K562 (cell line): Measurements from ENCODE around the gene FDPS. TPM values are rescaled to one million over a fixed set of nuclear protein-coding genes. Genes with fewer than 3 reads are reported as not detected.

Experiments used
- ATF1 ChIP-seq, 2 experiments: fragments of 450-650 bp in 1 of 2; IDR thresholded peaks; 2 replicates each; pipeline ENCODE4 v1.6.1; 2016; ENCODE audit warnings: missing compliant biosample characterization in 1 of 2, missing genetic modification characterization in 1 of 2
- CHD4 ChIP-seq: fragments of 200-600 bp; sonication (generic); IDR thresholded peaks from 3 replicates; pipeline ENCODE4 v1.6.1; 2012; ENCODE audit warnings: low read depth, mild to moderate bottlenecking, mixed read lengths, low read length, inconsistent platforms; ENCODE audit not compliant: insufficient read depth, insufficient replicate concordance, poor library complexity, severe bottlenecking
- CREB3 ChIP-seq: fragments of 450-650 bp; conservative IDR thresholded peaks from 2 replicates; pipeline ENCODE4 v1.6.1; 2016; ENCODE audit warnings: missing genetic modification characterization, low read depth, mild to moderate bottlenecking, missing compliant biosample characterization, moderate library complexity
- E2F6 ChIP-seq, 2 experiments: IDR thresholded peaks; 2 replicates each; pipeline ENCODE4 v1.6.1; 2011; ENCODE audit warnings: borderline replicate concordance in 1 of 2, control low read depth in 1 of 2, low read depth in 1 of 2, low read length in 1 of 2, mild to moderate bottlenecking in 1 of 2, mixed read lengths in 1 of 2, moderate library complexity in 1 of 2; ENCODE audit not compliant: insufficient read depth in 1 of 2, insufficient read length in 1 of 2, poor library complexity in 1 of 2, severe bottlenecking in 1 of 2; ENCODE audit errors: extremely low read depth in 1 of 2
- EP400 ChIP-seq: fragments of 450-650 bp; IDR thresholded peaks from 2 replicates; pipeline ENCODE4 v1.6.1; 2017; ENCODE audit warnings: antibody characterized with exemption, mild to moderate bottlenecking, moderate library complexity
- FOXA3 ChIP-seq, 2 experiments: fragments of 450-650 bp in 1 of 2; sonication (generic) in 1 of 2; formaldehyde crosslinking; IDR thresholded peaks in 1 of 2; conservative IDR thresholded peaks in 1 of 2; 2 replicates each; pipeline versions ENCODE4 v1.4.0 to v1.8.0; 2020 to 2022; ENCODE audit warnings: mild to moderate bottlenecking in 2 of 2, missing genetic modification reagents in 1 of 2
- GMEB1 ChIP-seq: fragments of 250-450 bp; sonication (Bioruptor Pico); IDR thresholded peaks from 2 replicates; pipeline ENCODE4 v1.4.0; 2020; ENCODE audit warnings: mild to moderate bottlenecking
- HDAC8 ChIP-seq: fragments of 450-650 bp; IDR thresholded peaks from 2 replicates; pipeline ENCODE4 v1.6.1; 2016; ENCODE audit warnings: mild to moderate bottlenecking, missing genetic modification characterization, moderate library complexity, missing compliant biosample characterization
- HMGN3 ChIP-seq: IDR thresholded peaks from 2 replicates; pipeline ENCODE4 v1.6.1; 2011; ENCODE audit warnings: borderline replicate concordance, low read depth, mild to moderate bottlenecking, mixed read lengths, low read length; ENCODE audit not compliant: insufficient read length; ENCODE audit errors: extremely low read depth
- HNRNPK ChIP-seq: fragments of 200-400 bp; formaldehyde crosslinking; IDR thresholded peaks from one replicate; pipeline ENCODE4 v1.6.1; 2018; ENCODE audit warnings: mild to moderate bottlenecking, low read depth, low read length; ENCODE audit not compliant: poor library complexity, severe bottlenecking
- HSF4 ChIP-seq: fragments of 250-450 bp; sonication (Bioruptor Pico); IDR thresholded peaks from 2 replicates; pipeline ENCODE4 v2.1.2; 2022; ENCODE audit warnings: mild to moderate bottlenecking, moderate library complexity, borderline replicate concordance
- ID3 ChIP-seq, 2 experiments: fragments of 250-450 bp in 1 of 2; fragments of 450-650 bp in 1 of 2; sonication (Bioruptor Pico) in 1 of 2; IDR thresholded peaks; 2 replicates each; pipeline versions ENCODE4 v1.6.1 to v1.8.0; 2016 to 2021; ENCODE audit warnings: mild to moderate bottlenecking in 2 of 2, moderate library complexity in 2 of 2, missing compliant biosample characterization in 1 of 2, missing genetic modification characterization in 1 of 2
- MEIS2 ChIP-seq: fragments of 450-650 bp; IDR thresholded peaks from 2 replicates; pipeline ENCODE4 v1.6.1; 2014; ENCODE audit warnings: mild to moderate bottlenecking; ENCODE audit not compliant: partially characterized antibody
- MXD1 ChIP-seq: fragments of 250-450 bp; sonication (Bioruptor Pico); IDR thresholded peaks from 2 replicates; pipeline ENCODE4 v1.8.0; 2021; ENCODE audit warnings: borderline replicate concordance, mild to moderate bottlenecking, moderate library complexity; ENCODE audit not compliant: poor library complexity, severe bottlenecking
- NUFIP1 ChIP-seq: fragments of 450-650 bp; IDR thresholded peaks from 2 replicates; pipeline ENCODE4 v1.6.1; 2018; ENCODE audit not compliant: partially characterized antibody
- PHB ChIP-seq: fragments of 250-450 bp; sonication (Bioruptor Pico); IDR thresholded peaks from 2 replicates; pipeline ENCODE4 v1.5.0; 2021
- POLR2AphosphoS5 ChIP-seq: IDR thresholded peaks from 2 replicates; pipeline ENCODE4 v1.6.1; 2011; ENCODE audit warnings: mild to moderate bottlenecking, low read depth, low read length, moderate library complexity; ENCODE audit not compliant: control insufficient read depth, insufficient read depth
- RFX5 ChIP-seq: IDR thresholded peaks from 2 replicates; pipeline ENCODE4 v1.6.1; 2011; ENCODE audit warnings: low read depth, mild to moderate bottlenecking, improper control_type of control experiment, low read length
- ZEB2 ChIP-seq: fragments of 450-650 bp; IDR thresholded peaks from 2 replicates; pipeline ENCODE4 v1.6.1; 2016
- ZNF696 ChIP-seq: fragments of 250-450 bp; sonication (Bioruptor Pico); conservative IDR thresholded peaks from 2 replicates; pipeline ENCODE4 v1.4.0; 2020; ENCODE audit warnings: mild to moderate bottlenecking, moderate library complexity
- polyA plus RNA-seq, 8 experiments: library from polyadenylated mRNA; depleted of rRNA in 4 of 8; stranded (reverse) in 5 of 8; unstranded in 3 of 8; fragments of >200 nt; fragmentation: Nextera tagmentation in 2 of 8; fragmentation: Illumina TruSeq in 1 of 8; extraction: Ambion mirVana in 2 of 8; extraction: Trizol in 1 of 8; gene quantifications; 2 replicates each; pipeline versions ENCODE4 v1.2.1 to v1.2.3, GENCODE V29; 2011 to 2014; ENCODE audit warnings: inconsistent platforms in 1 of 8, missing spikeins in 1 of 8
- total RNA-seq, 7 experiments: library from RNA; depleted of rRNA in 6 of 7; stranded (reverse); fragments of >200 nt in 6 of 7; fragmentation: Illumina TruSeq in 2 of 7; extraction: Trizol in 2 of 7; gene quantifications; 2 replicates each; pipeline versions ENCODE4 v1.2.1 to v1.2.3, GENCODE V29; 2011 to 2021; ENCODE audit warnings: low replicate concordance in 1 of 7

Gene FDPS
- total and polyA plus RNA-seq, 9 of the 15 experiments (the other 6 are each of a cell fraction or from before 2014, with no cell fraction given) = 247 to 884 (median 360) TPM

- TF ChIP-seq GMEB1 = peak; percentile 51; the same call in 1 of the 2 replicates
- peak; percentile 41 for TF ChIP-seq MEIS2
- peak; percentile 8 for TF ChIP-seq MXD1 (CRISPR knock-in tag)
- TF ChIP-seq ZEB2 = no peak
- TF ChIP-seq EP400 = peak; percentile 90
- TF ChIP-seq FOXA3 (CRISPR knock-in tag; conservative IDR thresholded peaks at IDR 0.05 in 1 of 2, IDR thresholded peaks at IDR 0.05 in 1 of 2) = peak; percentile 55 to 56
- no peak for TF ChIP-seq CHD4
- peak; percentile 76; the same call in 1 of the 2 replicates for TF ChIP-seq PHB
- TF ChIP-seq E2F6 (IDR thresholded peaks at IDR 0.05; ENCODE audit: borderline replicate concordance in 1 of 2, extremely low read depth in 1 of 2, insufficient read depth in 1 of 2, insufficient read length in 1 of 2, low read depth in 1 of 2, low read length in 1 of 2, poor library complexity in 1 of 2, severe bottlenecking in 1 of 2) = peak in 1 of 2 experiments; percentile 18
- TF ChIP-seq NUFIP1 = no peak
- TF ChIP-seq ID3 (CRISPR knock-in tag; IDR thresholded peaks at IDR 0.05) = no peak
- TF ChIP-seq ID3 (tag; IDR thresholded peaks at IDR 0.05) = peak; percentile 66; the same call in 1 of the 2 replicates
- TF ChIP-seq POLR2AphosphoS5 = 0 out of 2 replicates have a peak, but pooled peaks have one; percentile 51
- no peak for TF ChIP-seq HNRNPK
- no peak for TF ChIP-seq HSF4 (CRISPR knock-in tag)
- TF ChIP-seq CREB3 (tag) = no peak
- peak; percentile 85 for TF ChIP-seq HMGN3
- TF ChIP-seq RFX5 = no peak
- TF ChIP-seq ZNF696 (CRISPR knock-in tag) = no peak; the same call in 1 of the 2 replicates
- TF ChIP-seq ATF1 (CRISPR knock-in tag; IDR thresholded peaks at IDR 0.05) = no peak
- peak; percentile 75 for TF ChIP-seq ATF1 (tag; IDR thresholded peaks at IDR 0.05)
- TF ChIP-seq HDAC8 (tag) = no peak
These were observed 46.6 kb upstream of the FDPS start, which contains the start of gene SCAMP3 (continued) for GRCh38 chr1:155261852-155262673.
